HUES48 (cell line): ENCODE data around the gene ZNF445.
"Not testable (repeated sequence)": the region's sequence is repeated elsewhere in the genome, so short reads cannot be mapped to it uniquely, and the experiment has no call there.

Experiments used
- H3K27ac ChIP-seq: one replicate; pipeline ENCODE4 v1.7.0; 2013; ENCODE audit warnings: low read depth, low read length, inconsistent platforms
- H3K27me3 ChIP-seq: 2 replicates; pipeline ENCODE4 v1.6.1; 2013; ENCODE audit warnings: mild to moderate bottlenecking, low read length; ENCODE audit not compliant: control insufficient read depth, insufficient read depth
- H3K36me3 ChIP-seq: 2 replicates; pipeline ENCODE4 v1.6.1; 2013; ENCODE audit warnings: low read length; ENCODE audit not compliant: control insufficient read depth, insufficient read depth
- H3K4me1 ChIP-seq: 2 replicates; pipeline ENCODE4 v1.6.1; 2013; ENCODE audit warnings: mild to moderate bottlenecking, low read length; ENCODE audit not compliant: control insufficient read depth, insufficient read depth
- H3K4me3 ChIP-seq: 2 replicates; pipeline ENCODE4 v1.5.1; 2013; ENCODE audit warnings: mild to moderate bottlenecking, low read depth, low read length
- H3K9ac ChIP-seq: 2 replicates; pipeline ENCODE4 v1.6.1; 2013; ENCODE audit warnings: mild to moderate bottlenecking, low read depth, low read length, moderate library complexity
- H3K9me3 ChIP-seq: 2 replicates; pipeline ENCODE4 v1.6.1; 2013; ENCODE audit warnings: low read length; ENCODE audit not compliant: control insufficient read depth, insufficient read depth

Gene ZNF445

DNA sequence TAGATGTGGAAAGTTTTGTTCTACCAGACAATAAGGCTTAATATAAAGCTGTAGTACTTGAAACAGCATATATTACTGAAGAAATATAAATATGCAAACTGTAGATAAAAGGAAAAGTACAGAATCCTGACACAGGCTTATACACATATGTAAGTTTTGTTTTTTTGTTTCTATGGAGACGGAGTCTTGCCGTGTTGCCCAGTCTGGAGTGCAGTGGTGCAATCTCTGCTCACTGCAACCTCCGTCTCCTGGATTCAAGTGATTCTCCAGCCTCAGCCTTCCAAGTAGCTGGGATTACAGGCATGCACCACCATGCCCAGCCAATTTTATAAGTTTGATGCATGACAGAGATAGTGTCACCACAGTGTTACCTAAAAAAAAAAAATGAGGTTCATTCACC, 29.1 kb upstream of the ZNF445 start:
- H3K36me3 ChIP-seq, result peaks cover 8% of the 10 kb centered on the region
- H3K4me3 ChIP-seq, result no peak overlapping the region
- H3K27me3 ChIP-seq, result no peaks in the 10 kb centered on the region
- peaks cover 18% of the 10 kb centered on the region; the same call in 1 of the 2 replicates for H3K4me1 ChIP-seq
- peak overlapping the region; percentile 55 for H3K27ac ChIP-seq
- H3K9ac ChIP-seq, result no peak overlapping the region
- H3K9me3 ChIP-seq, result peaks cover 6% of the 10 kb centered on the region

DNA sequence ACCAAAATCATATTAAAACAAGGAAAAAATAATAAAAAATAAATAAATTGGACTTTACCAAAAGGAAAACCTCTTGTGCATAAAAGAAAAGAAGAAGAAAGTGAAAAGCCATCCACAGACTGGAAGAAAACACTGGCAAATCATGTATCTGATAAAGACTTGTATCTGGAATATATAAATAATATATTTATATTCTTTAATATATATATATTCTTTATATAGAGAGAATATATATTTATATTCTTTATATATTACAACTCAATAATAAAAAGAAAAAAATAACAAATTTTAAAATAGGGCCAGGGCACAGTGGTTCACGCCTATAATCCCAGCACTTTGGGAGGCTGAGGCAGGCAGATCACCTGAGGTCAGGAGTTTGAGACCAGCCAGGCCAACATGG, 27.1 kb upstream of the ZNF445 start:
- Histone ChIP-seq H3K4me1 (peaks cover 12% of the 10 kb centered on the region; the same call in 1 of the 2 replicates), H3K9me3 (peaks cover 25% of the 10 kb centered on the region), H3K9ac (no peak overlapping the region), H3K27ac (no peak overlapping the region), H3K27me3 (no peaks in the 10 kb centered on the region), H3K36me3 (peaks cover 28% of the 10 kb centered on the region), H3K4me3 (no peak overlapping the region)

DNA sequence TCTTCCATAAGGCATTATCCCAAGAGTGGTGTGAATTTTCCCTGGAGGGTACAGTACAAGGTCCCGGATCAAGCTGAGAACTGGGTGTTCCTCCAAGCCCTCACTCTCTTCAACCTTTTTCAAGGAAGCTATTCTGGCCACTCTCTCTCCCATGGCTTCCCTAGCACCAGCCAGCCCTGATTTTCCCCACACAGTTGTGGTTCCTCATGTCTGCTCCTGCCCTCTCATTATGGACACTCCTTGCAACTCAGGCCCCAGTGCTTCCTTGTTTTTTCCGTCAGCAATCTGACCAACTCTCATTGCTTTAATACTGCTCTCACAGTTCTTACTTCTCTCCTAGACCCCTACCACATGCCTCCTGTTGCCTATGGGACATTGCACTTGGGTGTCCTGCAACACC, 25.7 kb upstream of the ZNF445 start:
- H3K36me3 ChIP-seq, result peaks cover 41% of the 10 kb centered on the region
- not testable (repeated sequence) for H3K27ac ChIP-seq
- peaks cover 38% of the 10 kb centered on the region for H3K9me3 ChIP-seq

DNA sequence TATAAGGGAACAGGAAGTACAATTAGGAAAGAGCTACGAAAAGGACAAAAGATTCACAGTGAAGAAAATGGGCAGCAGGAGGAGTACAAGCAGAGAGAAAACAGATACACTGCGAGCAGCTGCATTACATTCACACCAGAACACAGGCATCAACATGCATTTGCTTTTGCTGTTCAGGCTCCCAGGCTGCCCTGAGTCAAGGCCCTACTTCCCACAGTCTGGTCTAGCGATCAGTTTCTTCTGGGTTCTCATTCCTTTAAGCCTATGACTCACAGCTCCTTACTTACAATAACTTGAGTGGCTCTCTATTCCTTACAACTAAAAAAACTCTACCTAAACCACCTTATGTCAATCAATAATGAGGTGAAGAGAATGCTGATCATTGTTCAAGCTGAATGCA, 24.5 kb upstream of the ZNF445 start:
- Histone ChIP-seq H3K36me3 (peaks cover 45% of the 10 kb centered on the region), H3K27me3 (no peaks in the 10 kb centered on the region), H3K9ac (no peak overlapping the region), H3K27ac (no peak overlapping the region), H3K9me3 (peaks cover 40% of the 10 kb centered on the region), H3K4me1 (peaks cover 3% of the 10 kb centered on the region; the same call in 1 of the 2 replicates), H3K4me3 (no peak overlapping the region)

More for the DNA sequence above, 25.7 kb upstream of the ZNF445 start:
- H3K4me3 ChIP-seq, H3K27me3 ChIP-seq, H3K9ac ChIP-seq, H3K4me1 ChIP-seq: not testable (repeated sequence)

DNA sequence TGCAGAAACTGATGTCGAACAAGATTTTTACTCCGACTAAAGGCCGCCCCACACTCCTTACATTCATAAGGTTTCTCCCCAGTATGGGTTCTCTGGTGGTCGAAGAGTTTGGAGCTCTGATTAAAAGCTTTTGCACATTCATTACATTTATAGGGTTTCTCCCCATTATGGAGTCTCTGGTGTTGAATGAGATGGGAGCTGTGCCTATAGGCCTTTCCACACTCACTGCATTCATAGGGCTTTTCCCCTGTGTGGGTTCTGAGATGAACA, 22.4 kb upstream of the ZNF445 start:
- not testable (repeated sequence) for H3K4me3 ChIP-seq, H3K4me1 ChIP-seq, H3K9ac ChIP-seq, H3K27ac ChIP-seq, H3K27me3 ChIP-seq
- peaks cover 45% of the 10 kb centered on the region for H3K36me3 ChIP-seq
- peaks cover 41% of the 10 kb centered on the region for H3K9me3 ChIP-seq

DNA sequence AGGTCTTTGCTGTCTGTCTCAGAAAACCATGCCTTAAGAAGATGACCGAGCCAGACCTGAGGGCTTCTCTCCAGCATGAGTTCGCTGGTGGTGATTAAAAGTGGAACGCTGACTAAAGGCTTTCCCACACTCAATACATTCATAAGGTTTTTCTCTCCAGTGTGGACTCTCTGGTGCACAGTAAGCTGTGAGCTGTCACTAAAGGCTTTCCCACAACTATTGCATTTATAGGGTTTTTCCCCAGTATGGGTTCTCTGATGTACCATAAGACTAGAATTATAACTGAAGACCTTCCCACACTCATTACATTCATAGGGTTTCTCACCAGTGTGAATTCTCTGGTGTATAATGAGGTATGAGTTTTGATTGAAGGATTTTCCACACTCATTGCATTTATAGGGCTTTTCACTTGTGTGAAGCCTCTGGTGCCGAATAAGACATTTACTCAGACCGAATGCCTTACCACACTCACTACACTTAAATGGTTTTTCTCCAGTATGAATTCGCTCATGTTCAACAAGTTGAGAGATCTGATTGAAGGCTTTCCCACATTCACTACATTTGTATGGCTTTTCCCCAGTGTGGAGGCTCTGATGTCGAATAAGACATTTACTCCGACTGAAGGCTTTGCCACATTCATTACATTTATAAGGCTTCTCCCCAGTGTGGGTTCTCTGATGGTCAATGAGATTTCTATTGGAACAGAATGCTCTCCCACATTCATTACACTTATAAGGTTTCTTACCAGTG, 21.9 kb upstream of the ZNF445 start:
- H3K36me3 ChIP-seq, result peaks cover 45% of the 10 kb centered on the region
- no peaks in the 10 kb centered on the region for H3K27me3 ChIP-seq
- no peak overlapping the region for H3K9ac ChIP-seq
- H3K4me3 ChIP-seq, result no peak overlapping the region
- H3K9me3 ChIP-seq, result peaks cover 41% of the 10 kb centered on the region
- H3K27ac ChIP-seq, result no peak overlapping the region
- no peaks in the 10 kb centered on the region for H3K4me1 ChIP-seq

DNA sequence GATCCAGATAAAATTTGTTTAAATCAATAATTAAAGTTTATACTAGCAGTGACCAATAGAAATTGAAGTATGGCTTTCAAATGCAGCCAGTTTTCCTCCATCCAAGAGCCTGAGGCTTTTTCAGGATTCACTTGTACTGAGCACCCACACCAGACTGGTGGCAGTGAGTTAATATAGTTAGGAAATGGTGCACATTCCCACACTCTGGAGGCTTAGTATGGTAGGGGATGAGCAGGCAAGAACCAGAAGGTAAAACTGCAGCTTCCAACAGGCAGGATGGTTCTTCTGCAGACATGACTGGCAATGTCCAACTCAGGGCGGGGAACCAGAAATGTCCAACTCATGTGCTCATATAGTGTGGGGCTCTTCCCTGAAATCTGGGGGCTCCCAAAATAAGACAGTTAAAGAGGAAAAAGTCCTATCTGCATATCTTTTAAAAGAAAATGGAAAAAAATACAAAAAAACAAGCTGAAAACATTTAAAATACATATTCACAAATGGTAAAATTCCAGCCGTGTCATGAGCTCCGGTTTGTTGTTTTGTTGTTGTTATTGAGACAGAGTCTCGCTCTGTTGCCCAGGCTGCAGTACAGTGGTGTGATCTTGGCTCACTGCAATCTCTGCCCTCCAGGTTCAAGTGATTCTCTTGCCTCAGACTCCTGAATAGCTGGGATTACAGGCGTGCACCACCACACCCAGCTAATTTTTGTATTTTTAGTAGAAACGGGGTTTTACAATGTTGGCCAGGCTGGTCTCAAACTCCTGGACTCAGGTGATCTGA, 18.4 kb upstream of the ZNF445 start:
- Histone ChIP-seq H3K27me3 (no peaks in the 10 kb centered on the region), H3K9ac (no peak overlapping the region), H3K36me3 (peaks cover 30% of the 10 kb centered on the region)

DNA sequence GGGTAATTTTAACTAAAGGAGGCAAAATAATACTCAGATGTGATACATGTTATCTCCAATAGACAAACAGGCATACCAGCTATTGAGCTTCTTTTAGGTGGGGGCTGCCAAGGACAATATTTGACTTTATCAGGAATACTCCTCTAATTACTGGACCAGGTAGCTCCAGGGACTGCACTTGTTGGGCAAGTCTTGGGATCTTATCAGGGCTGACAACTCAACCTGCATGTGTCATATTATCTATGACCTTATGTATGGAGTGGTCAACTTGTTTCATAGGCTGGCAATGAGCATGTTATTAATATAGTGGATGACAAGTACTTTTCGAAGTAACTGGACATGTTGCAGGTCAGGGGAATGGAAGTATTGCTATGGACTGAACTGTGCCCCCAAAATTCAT, 15.0 kb upstream of the ZNF445 start:
- Histone ChIP-seq H3K27ac (no peak overlapping the region), H3K9ac (no peak overlapping the region), H3K36me3 (no peaks in the 10 kb centered on the region), H3K4me1 (no peaks in the 10 kb centered on the region), H3K4me3 (no peak overlapping the region), H3K9me3 (peaks cover 27% of the 10 kb centered on the region; the same call in 1 of the 2 replicates), H3K27me3 (no peaks in the 10 kb centered on the region)

More for the DNA sequence above, 18.4 kb upstream of the ZNF445 start:
- H3K4me1 ChIP-seq, result no peaks in the 10 kb centered on the region
- H3K27ac ChIP-seq, result no peak overlapping the region
- H3K4me3 ChIP-seq, result no peak overlapping the region
- H3K9me3 ChIP-seq, result peaks cover 33% of the 10 kb centered on the region

DNA sequence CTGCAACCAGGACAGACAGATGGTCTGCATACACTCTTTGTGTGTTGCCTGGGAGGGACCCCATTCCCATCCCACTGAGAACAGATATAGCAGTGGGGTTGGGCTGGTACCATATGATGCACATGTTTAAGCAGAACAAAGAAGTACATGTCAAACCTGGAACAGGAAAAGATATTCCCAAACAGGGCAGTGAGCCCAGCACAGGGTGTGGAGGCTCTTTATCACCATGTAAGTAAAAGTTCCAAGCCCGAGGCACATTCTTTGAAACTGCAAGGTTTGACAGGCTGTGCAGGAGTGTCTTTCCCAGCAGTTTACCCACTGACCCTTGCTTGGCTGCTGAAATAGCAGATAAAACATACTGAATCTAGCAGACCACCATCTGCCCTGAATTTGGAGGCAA, 5.3 kb upstream of the ZNF445 start:
- H3K27me3 ChIP-seq, result no peaks in the 10 kb centered on the region
- no peaks in the 10 kb centered on the region for H3K36me3 ChIP-seq
- H3K9ac ChIP-seq, result no peak overlapping the region
- no peak overlapping the region for H3K4me3 ChIP-seq
- peaks cover 3% of the 10 kb centered on the region; the same call in 1 of the 2 replicates for H3K9me3 ChIP-seq
- H3K27ac ChIP-seq, result no peak overlapping the region
- peaks cover 19% of the 10 kb centered on the region for H3K4me1 ChIP-seq

DNA sequence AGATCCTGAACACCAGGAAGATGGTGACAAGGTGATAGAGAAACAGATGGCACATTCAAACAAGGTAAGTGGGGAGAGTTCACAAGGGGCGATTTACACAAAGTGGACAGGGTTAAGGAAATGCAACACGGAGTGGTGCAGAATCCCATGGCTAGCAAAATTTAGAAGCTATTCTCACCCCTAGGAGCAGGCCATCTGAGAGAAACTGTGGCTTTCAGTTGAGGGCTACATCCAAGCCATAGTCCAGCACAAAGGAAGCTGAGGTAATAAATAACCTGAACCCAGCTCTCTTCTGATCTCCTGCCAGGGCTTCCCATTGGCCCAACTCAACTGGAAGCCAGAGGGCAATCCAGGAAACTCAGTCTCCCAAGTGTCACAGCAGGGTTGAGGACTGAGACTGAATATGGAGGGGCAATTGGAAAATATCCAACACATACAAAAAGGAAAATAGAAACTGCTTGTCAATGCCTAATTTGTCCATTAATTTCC, 1.2 kb upstream of the ZNF445 start:
- Histone ChIP-seq H3K9ac (no peak overlapping the region), H3K27me3 (no peaks in the 10 kb centered on the region), H3K27ac (no peak overlapping the region), H3K9me3 (no peaks in the 10 kb centered on the region), H3K36me3 (no peaks in the 10 kb centered on the region), H3K4me1 (peaks cover 31% of the 10 kb centered on the region), H3K4me3 (no peak overlapping the region)

DNA sequence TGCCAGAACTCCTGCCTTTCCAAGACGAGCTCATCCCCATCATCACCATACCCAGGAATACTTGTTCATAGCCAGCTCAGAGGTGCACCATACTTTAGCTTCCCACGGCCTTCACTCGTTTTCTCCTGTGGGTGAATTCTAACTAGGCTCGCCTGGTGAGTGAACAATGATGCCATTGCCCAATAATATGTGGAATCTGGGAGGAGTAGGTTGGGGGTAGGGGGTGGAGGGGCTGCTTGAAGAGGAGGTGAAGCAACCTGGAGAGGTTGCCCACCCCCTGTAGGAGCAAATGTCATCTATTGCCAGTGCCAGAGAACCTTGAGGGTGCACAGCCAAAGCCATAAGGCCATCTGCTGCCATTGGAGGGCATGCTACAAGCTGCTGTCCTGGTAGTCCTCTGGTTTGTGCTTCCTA, 592 bp upstream of the ZNF445 start:
- no peaks in the 10 kb centered on the region for H3K27me3 ChIP-seq
- peaks cover 31% of the 10 kb centered on the region for H3K4me1 ChIP-seq
- H3K27ac ChIP-seq, result no peak overlapping the region
- no peak overlapping the region for H3K9ac ChIP-seq
- H3K9me3 ChIP-seq, result no peaks in the 10 kb centered on the region
- peak overlapping the region; percentile 90 for H3K4me3 ChIP-seq
- H3K36me3 ChIP-seq, result no peaks in the 10 kb centered on the region
